Activated T-cell treated with anti-CD3 and anti-CD28 coated beads, Interleukin-2, amount 50 U/mL, for 24 hours (primary cell): ENCODE measurements around the gene SSU72.
A peak's percentile ranks its signal among the peaks of the same experiment; 100 is the strongest.
"Not testable (repeated sequence)": the region's sequence is repeated elsewhere in the genome, so short reads cannot be mapped to it uniquely, and the experiment has no call there.

ENCODE experiments used
- DNase-seq: peaks from one replicate; pipeline ENCODE4 v3.0.0-alpha.2; 2020
- H3K27ac Mint-ChIP-seq: 2 replicates; pipeline ENCODE4 v1.8.0; 2020; ENCODE audit warnings: mild to moderate bottlenecking, mixed read lengths
- H3K27me3 Mint-ChIP-seq: 2 replicates; pipeline ENCODE4 v1.8.0; 2020; ENCODE audit warnings: mixed read lengths
- H3K36me3 Mint-ChIP-seq: 2 replicates; pipeline ENCODE4 v1.8.0; 2020; ENCODE audit warnings: low read depth, mixed read lengths
- H3K4me1 Mint-ChIP-seq: 2 replicates; pipeline ENCODE4 v1.8.0; 2020; ENCODE audit warnings: low read depth, mixed read lengths
- H3K4me3 Mint-ChIP-seq: 2 replicates; pipeline ENCODE4 v1.8.0; 2020; ENCODE audit warnings: mild to moderate bottlenecking, moderate library complexity, mixed read lengths
- H3K9me3 Mint-ChIP-seq: 2 replicates; pipeline ENCODE4 v1.8.0; 2020; ENCODE audit warnings: mixed read lengths

The SSU72 gene

GRCh38 chr1:1602968-1603506 is 28.4 kb upstream of the SSU72 start:
- DNase-seq, result no peak
- Mint-ChIP-seq H3K4me3 (no peak overlapping the region), H3K27me3 (peaks cover 7% of the 10 kb centered on the region), H3K4me1 (peaks cover 22% of the 10 kb centered on the region), H3K36me3 (no peaks in the 10 kb centered on the region), H3K27ac (no peak overlapping the region), H3K9me3 (no peaks in the 10 kb centered on the region)

- H3K27ac Mint-ChIP-seq, result no peak overlapping the region
- no peak overlapping the region for H3K4me3 Mint-ChIP-seq
- DNase-seq, result no peak
- H3K27me3 Mint-ChIP-seq, result peaks cover 10% of the 10 kb centered on the region
- H3K36me3 Mint-ChIP-seq, result no peaks in the 10 kb centered on the region
- H3K9me3 Mint-ChIP-seq, result no peaks in the 10 kb centered on the region
- H3K4me1 Mint-ChIP-seq, result peaks cover 23% of the 10 kb centered on the region
These were observed 27.8 kb upstream of the SSU72 start for GRCh38 chr1:1602304-1602967.

GRCh38 chr1:1601564-1602303 is 27.1 kb upstream of the SSU72 start:
- peaks cover 16% of the 10 kb centered on the region for H3K4me1 Mint-ChIP-seq
- DNase-seq, result no peak
- no peaks in the 10 kb centered on the region for H3K9me3 Mint-ChIP-seq
- H3K36me3 Mint-ChIP-seq, result no peaks in the 10 kb centered on the region
- no peak overlapping the region for H3K4me3 Mint-ChIP-seq
- peaks cover 10% of the 10 kb centered on the region for H3K27me3 Mint-ChIP-seq
- no peak overlapping the region for H3K27ac Mint-ChIP-seq

GRCh38 chr1:1600861-1601563 is 26.3 kb upstream of the SSU72 start:
- Mint-ChIP-seq H3K9me3 (no peaks in the 10 kb centered on the region), H3K4me1 (peaks cover 14% of the 10 kb centered on the region), H3K36me3 (no peaks in the 10 kb centered on the region), H3K27me3 (peaks cover 10% of the 10 kb centered on the region), H3K27ac (no peak overlapping the region), H3K4me3 (peak overlapping the region; percentile 53)
- no peak for DNase-seq

GRCh38 chr1:1599935-1600860 is 25.5 kb upstream of the SSU72 start, which contains the start of gene FNDC10:
Gene FNDC10 (minus strand): TSS chr1:1600135. CDS start chr1:1600015, 120 bp downstream.
- Mint-ChIP-seq H3K9me3 (no peaks in the 10 kb centered on the region), H3K27me3 (peaks cover 10% of the 10 kb centered on the region), H3K4me1 (peaks cover 14% of the 10 kb centered on the region), H3K4me3 (peak within 1 kb of the TSS; percentile 66), H3K27ac (no peak within 1 kb of the TSS), H3K36me3 (no peaks in the 10 kb centered on the region)
- DNase-seq, result no peak

GRCh38 chr1:1599030-1599934 is 24.6 kb upstream of the SSU72 start:
- peak; percentile 64 for DNase-seq
- H3K27me3 Mint-ChIP-seq, result peaks cover 10% of the 10 kb centered on the region
- H3K27ac Mint-ChIP-seq, result no peak overlapping the region
- peak overlapping the region; percentile 66 for H3K4me3 Mint-ChIP-seq
- H3K4me1 Mint-ChIP-seq, result peaks cover 14% of the 10 kb centered on the region
- no peaks in the 10 kb centered on the region for H3K9me3 Mint-ChIP-seq
- H3K36me3 Mint-ChIP-seq, result no peaks in the 10 kb centered on the region

GRCh38 chr1:1598720-1599029 is 24.0 kb upstream of the SSU72 start:
- Mint-ChIP-seq H3K4me1 (peaks cover 14% of the 10 kb centered on the region), H3K9me3 (no peaks in the 10 kb centered on the region), H3K27ac (no peak overlapping the region), H3K36me3 (no peaks in the 10 kb centered on the region), H3K27me3 (peaks cover 10% of the 10 kb centered on the region), H3K4me3 (peak overlapping the region; percentile 66)
- no peak for DNase-seq

- H3K27me3 Mint-ChIP-seq, result peaks cover 10% of the 10 kb centered on the region
- peak overlapping the region; percentile 66 for H3K4me3 Mint-ChIP-seq
- no peak for DNase-seq
- H3K9me3 Mint-ChIP-seq, result no peaks in the 10 kb centered on the region
- H3K36me3 Mint-ChIP-seq, result no peaks in the 10 kb centered on the region
- peaks cover 14% of the 10 kb centered on the region for H3K4me1 Mint-ChIP-seq
- no peak overlapping the region for H3K27ac Mint-ChIP-seq
These were observed 23.5 kb upstream of the SSU72 start for GRCh38 chr1:1598051-1598719.

GRCh38 chr1:1597275-1597930 is 22.7 kb upstream of the SSU72 start:
- DNase-seq, result no peak
- Mint-ChIP-seq H3K27ac (no peak overlapping the region), H3K36me3 (no peaks in the 10 kb centered on the region), H3K9me3 (no peaks in the 10 kb centered on the region), H3K4me3 (peak overlapping the region; percentile 21), H3K4me1 (peaks cover 14% of the 10 kb centered on the region), H3K27me3 (peaks cover 10% of the 10 kb centered on the region)

- no peak for DNase-seq
- Mint-ChIP-seq H3K27ac (no peak overlapping the region), H3K27me3 (peaks cover 10% of the 10 kb centered on the region), H3K4me1 (peaks cover 14% of the 10 kb centered on the region), H3K9me3 (no peaks in the 10 kb centered on the region), H3K36me3 (no peaks in the 10 kb centered on the region), H3K4me3 (no peak overlapping the region)
These were observed 22.0 kb upstream of the SSU72 start for GRCh38 chr1:1596493-1597274.

GRCh38 chr1:1595341-1595740 is 20.7 kb upstream of the SSU72 start:
- not testable (repeated sequence) for H3K27ac Mint-ChIP-seq, H3K4me3 Mint-ChIP-seq, H3K9me3 Mint-ChIP-seq, DNase-seq, H3K27me3 Mint-ChIP-seq, H3K36me3 Mint-ChIP-seq
- peaks cover 12% of the 10 kb centered on the region for H3K4me1 Mint-ChIP-seq
